NCI-H2081 (cell line): ENCODE data around the gene KLK15.
A peak's percentile ranks its signal among the peaks of the same experiment; 100 is the strongest.

Experiments
- DNase-seq, 2 experiments: peaks; one replicate each; lab custom pipeline; 2025; lab: John Stamatoyannopoulos, UW

The KLK15 gene, protein sequence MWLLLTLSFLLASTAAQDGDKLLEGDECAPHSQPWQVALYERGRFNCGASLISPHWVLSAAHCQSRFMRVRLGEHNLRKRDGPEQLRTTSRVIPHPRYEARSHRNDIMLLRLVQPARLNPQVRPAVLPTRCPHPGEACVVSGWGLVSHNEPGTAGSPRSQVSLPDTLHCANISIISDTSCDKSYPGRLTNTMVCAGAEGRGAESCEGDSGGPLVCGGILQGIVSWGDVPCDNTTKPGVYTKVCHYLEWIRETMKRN

GRCh38 chr19:50833117-50833801 lies at the start of gene KLK15:
TSS of gene KLK15 (minus strand) at chr19:50833574. CDS start at chr19:50831492, 2,082 bp downstream.
- no peak for DNase-seq

- no peak for DNase-seq
These were observed 48.8 kb upstream of the KLK15 start for GRCh38 chr19:50882188-50882587.

DNA sequence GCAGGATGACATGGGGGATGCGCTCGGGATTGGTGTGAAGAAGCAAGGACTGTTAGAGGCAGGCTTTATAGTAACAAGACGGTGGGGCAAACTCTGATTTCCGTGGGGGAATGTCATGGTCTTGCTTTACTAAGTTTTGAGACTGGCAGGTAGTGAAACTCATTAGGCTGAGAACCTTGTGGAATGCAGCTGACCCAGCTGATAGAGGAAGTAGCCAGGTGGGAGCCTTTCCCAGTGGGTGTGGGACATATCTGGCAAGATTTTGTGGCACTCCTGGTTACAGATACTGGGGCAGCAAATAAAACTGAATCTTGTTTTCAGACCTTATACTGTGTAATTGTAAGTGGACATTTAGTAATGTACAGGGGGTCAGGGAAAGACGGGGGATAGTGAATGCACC lies 46.9 kb upstream of the KLK15 start:
- no peak for DNase-seq

- no peak for DNase-seq
These were observed 45.5 kb upstream of the KLK15 start for GRCh38 chr19:50878851-50879250.

GRCh38 chr19:50877338-50877737 lies 44.0 kb upstream of the KLK15 start:
- DNase-seq = peak; percentile 69 to 75

DNA sequence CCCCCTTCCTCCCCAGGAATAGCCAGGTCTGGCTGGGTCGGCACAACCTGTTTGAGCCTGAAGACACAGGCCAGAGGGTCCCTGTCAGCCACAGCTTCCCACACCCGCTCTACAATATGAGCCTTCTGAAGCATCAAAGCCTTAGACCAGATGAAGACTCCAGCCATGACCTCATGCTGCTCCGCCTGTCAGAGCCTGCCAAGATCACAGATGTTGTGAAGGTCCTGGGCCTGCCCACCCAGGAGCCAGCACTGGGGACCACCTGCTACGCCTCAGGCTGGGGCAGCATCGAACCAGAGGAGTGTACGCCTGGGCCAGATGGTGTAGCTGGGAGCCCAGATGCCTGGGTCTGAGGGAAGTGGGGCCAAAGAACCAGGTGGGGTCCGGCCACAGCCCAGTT lies 43.1 kb upstream of the KLK15 start:
- DNase-seq = no peak

DNA sequence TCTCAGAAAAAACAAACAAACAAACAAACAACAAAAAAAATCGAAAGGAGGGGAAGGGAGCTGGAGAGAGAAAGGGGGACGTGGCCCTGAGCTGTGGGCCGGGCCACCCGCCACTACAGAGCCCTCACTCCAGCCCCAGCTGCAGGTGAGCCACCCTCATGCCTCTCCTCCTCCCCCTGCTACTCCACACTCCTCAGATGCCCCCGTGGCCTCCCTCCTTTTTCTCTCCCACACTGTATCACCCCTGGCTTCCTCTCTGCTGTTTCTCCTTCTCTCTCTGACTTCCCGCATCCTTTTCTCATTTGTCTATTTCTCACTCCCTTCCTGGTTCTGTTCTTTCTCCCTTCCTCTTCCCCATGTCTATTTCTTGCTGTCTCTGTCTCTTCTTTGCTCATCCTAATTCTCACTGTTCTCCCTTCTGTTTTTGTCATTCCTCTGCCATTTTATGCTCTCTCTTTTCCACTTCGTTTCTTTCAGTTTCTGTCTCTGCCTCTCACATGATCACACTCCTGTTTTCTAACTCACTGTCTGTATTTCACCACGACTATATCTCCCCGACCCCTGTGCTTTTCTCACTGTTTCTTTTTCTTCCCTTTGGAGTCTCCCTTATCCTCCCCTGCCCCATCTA lies 42.5 kb upstream of the KLK15 start:
- no peak for DNase-seq

- DNase-seq = no peak
These were observed 40.8 kb upstream of the KLK15 start for GRCh38 chr19:50874211-50874610.

GRCh38 chr19:50873056-50873455 lies 39.7 kb upstream of the KLK15 start, which contains the start of gene KLK2:
TSS of gene KLK2 (plus strand) at chr19:50873439. CDS start at chr19:50873474, 35 bp downstream.
- DNase-seq = no peak

GRCh38 chr19:50870417-50871089 lies 37.2 kb upstream of the KLK15 start:
- no peak for DNase-seq

GRCh38 chr19:50869479-50869878 lies 36.1 kb upstream of the KLK15 start:
- no peak for DNase-seq

- DNase-seq = no peak
These were observed 28.3 kb upstream of the KLK15 start for GRCh38 chr19:50861496-50862286.

GRCh38 chr19:50861010-50861409 lies 27.6 kb upstream of the KLK15 start:
- DNase-seq = no peak

GRCh38 chr19:50859849-50860248 lies 26.5 kb upstream of the KLK15 start:
- no peak for DNase-seq

DNA sequence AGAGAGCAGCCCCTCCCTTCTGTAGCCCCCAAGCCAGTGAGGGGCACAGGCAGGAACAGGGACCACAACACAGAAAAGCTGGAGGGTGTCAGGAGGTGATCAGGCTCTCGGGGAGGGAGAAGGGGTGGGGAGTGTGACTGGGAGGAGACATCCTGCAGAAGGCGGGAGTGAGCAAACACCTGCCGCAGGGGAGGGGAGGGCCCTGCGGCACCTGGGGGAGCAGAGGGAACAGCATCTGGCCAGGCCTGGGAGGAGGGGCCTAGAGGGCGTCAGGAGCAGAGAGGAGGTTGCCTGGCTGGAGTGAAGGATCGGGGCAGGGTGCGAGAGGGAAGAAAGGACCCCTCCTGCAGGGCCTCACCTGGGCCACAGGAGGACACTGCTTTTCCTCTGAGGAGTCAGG lies 25.5 kb upstream of the KLK15 start:
- peak; percentile 88 to 90 for DNase-seq

- DNase-seq = no peak
These were observed 24.0 kb upstream of the KLK15 start for GRCh38 chr19:50857366-50857765.

GRCh38 chr19:50854636-50855410 lies 21.4 kb upstream of the KLK15 start, which contains the start of gene KLK3:
TSS of gene KLK3 (plus strand) at chr19:50854915. CDS start at chr19:50854956, 41 bp downstream.
- DNase-seq = no peak

- no peak for DNase-seq
These were observed 18.2 kb upstream of the KLK15 start for GRCh38 chr19:50851620-50852019.

GRCh38 chr19:50850738-50851137 lies 17.4 kb upstream of the KLK15 start:
- no peak for DNase-seq

DNA sequence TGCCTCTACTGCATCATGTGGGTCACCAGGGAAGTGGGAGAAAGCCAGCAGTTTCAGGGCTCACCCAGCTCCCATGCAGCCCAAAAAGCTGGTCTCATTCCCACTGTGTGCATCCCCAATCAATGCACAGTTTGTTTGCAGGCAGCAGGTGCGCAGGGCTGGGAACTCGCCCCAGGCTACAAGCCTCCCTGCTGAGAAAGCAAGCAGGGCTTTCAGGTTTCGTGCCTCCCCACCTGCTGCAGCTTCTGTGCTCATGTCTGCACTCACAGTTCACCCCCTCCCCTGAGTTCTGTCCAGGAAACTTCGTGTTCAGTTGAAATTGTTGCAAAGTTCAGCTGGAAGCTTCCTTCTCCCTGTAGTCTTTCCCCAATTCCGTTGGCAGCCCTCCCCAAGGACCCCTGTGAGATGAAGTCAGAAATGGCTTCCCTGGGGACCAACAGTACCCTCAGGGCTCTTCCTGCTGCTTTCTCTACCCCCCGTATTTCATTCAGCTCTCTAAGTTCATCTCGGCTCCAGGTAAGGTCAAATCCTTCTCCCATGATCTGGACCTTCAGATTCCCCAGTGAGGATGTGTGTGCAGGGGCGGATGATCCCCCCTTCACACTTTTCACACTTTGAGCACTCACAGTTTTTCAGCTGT lies 11.0 kb upstream of the KLK15 start:
- DNase-seq = peak; percentile 87 to 97
